ENCODE measurements around the gene CLSTN3.
"Not testable (repeated sequence)": the region's sequence is repeated elsewhere in the genome, so short reads cannot be mapped to it uniquely, and the experiment has no call there.

The CLSTN3 gene

DNA sequence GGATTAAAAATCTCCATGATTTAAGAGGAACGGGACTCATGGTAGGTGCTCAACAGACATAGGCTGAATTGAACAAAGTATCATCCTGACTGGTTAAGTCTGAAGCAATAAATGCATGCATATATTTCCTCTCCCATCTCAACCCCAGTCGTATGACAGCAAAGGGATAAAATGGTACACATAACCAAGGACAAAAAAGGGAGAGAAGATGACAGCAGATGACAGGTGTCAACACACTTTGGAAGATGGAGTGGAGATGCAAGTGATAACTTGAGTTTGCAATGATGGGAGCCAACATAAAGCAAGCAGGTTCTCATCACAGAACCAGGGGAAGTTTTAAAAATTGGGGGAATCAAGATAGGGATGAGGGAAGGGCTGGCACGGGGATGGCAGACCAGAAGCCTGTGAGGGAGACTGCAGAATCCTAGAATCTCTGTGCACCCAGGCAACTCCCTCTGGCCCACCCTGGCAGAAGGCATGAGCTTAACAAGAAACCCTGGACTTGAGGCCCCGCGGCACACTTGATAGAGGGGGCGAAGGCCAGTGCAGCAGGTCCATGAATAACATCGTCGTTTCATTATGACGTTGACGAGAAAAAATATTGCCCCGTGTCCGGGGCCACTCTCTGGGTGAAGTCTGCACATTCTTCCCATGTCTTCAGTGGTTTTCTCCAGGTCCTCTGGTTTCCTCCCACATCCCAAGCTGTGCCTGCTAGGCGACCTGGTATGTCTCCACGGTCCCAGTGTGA lies 26.2 kb upstream of the CLSTN3 start:
- TF ChIP-seq CTCF (conservative IDR thresholded peaks at IDR 0.05; ENCODE audit: low read length), result no peak
- no peak for DNase-seq (ENCODE audit: low read depth)
- no peak overlapping the region for H3K4me3 ChIP-seq (ENCODE audit: low read length)

GRCh38 chr12:7106082-7106481 lies 24.1 kb upstream of the CLSTN3 start:
- no peak for DNase-seq (ENCODE audit: low read depth)
- H3K4me3 ChIP-seq (ENCODE audit: low read length), result no peak overlapping the region
- TF ChIP-seq CTCF (conservative IDR thresholded peaks at IDR 0.05; ENCODE audit: low read length), result no peak

DNA sequence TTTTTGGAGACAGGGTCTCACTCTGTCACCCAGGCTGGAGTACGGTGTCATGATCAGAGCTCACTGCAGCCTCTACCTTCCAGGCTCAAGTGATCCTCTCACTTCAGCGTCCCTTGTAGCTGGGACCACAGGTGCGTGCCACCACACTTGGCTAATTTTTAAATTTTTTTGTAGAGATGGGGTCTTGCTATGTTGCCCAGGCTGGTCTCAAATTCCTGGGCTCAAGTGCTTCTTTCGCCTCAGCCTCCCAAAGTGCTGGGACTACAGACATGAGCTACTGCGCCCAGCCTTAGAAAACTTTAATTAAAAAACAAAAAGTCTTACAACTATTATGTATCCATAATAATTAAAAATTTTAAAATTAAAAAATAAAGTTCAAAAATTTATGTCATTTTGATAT lies 23.0 kb upstream of the CLSTN3 start:
- not testable (repeated sequence) for DNase-seq (ENCODE audit: low read depth)
- H3K4me3 ChIP-seq (ENCODE audit: low read length), result peak overlapping the region; percentile 16

DNA sequence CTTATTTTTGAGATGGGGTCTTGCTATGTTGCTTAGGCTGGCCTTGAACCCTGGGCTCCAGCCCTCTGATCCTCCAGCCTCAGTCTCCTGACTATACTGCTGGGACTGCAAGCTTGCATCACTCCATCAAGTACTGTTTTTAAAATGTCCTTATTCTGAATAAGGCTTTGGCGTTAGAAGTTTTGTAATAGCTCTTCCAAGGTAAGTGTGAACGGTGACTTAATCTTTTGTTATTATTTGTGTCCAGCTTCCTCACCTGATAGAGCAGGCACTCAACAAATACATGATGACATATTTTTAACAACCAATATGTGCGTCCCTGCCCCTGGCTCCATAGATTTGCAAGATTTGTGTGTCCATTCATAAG lies 22.6 kb upstream of the CLSTN3 start:
- peak; percentile 11 for DNase-seq (ENCODE audit: low read depth)
- peak overlapping the region; percentile 89 for H3K4me3 ChIP-seq (ENCODE audit: low read length)

DNA sequence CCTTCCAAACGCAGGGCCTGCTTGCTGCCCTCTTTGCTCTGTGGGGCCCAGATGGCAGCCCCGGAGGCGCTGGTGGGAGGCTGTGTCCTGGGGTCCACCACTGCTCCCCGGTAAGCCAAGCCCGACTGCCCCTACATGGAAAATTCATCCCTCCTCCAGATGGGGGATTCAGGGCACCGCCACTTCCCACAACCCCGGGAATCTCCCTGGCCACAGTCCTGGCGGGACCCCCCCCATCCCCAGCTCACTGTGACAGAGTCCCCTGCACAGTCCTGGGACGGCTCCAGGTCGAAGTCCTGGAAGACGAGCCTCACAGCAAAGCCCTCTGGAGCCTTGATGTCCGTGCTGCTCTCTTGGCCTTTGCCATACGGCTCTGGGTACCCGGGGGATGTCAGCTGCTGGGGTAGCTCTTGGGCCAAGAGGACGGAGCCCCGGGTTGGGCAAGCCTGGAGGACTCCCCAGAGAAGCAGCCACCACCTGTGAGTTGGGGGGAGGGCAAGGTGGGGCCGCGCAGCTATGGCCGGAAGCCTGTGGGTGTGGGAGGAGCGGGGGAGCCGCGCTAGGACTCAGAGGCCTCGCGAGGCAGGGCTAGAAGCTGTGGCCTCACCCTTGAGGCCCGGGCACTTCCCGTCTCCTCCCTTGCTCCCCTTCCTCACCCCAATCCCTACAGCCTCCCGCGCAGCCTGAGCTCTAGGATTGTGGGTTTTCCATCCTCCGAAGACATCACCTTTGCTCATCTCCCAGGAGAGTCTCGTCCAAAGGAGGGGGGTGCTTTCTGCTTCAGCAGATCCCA lies 22.0 kb upstream of the CLSTN3 start:
- no peak for TF ChIP-seq CTCF (conservative IDR thresholded peaks at IDR 0.05; ENCODE audit: low read length)
- DNase-seq (ENCODE audit: low read depth), result peak; percentile 74

More for the DNA sequence above, 22.6 kb upstream of the CLSTN3 start:
- no peak for TF ChIP-seq CTCF (conservative IDR thresholded peaks at IDR 0.05; ENCODE audit: low read length)

DNA sequence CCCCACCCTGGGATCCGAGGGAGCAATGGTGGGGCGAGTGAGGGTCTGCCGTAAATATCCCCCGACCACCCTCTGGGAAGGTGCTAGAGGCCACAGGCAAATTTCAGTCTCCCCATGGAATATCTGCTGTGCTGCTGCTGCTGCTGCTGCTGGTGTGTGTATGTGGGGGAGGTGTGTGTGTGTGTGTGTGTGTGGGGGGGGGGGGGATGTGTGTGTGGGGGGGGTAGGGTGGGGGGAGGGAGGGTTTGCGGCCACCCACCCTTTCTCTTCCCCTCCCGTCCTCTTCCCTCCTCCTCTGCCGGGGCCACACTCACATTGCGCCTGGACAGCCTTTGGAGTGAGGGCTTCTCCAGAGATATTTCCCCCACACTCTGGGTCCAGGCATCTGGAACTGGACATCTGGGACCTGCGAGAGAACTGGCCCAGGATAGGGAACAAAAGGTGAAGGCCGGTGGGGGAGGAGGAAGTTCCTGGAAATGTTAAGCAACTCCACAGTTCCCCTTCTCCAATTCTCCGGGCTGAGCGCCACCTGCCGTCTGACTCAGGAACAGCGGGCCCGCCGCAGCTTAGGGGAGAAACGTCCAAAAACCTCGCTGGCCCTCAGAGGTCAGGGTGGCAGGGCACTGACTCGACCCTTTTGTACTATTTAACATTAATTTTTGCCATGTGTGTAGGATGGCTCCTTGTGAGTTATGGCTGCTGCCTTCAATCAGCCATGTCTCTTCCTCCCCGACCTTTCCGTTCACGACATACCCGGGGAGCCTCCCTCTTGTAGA lies 21.2 kb upstream of the CLSTN3 start, which contains the start of gene C1RL:
TSS of gene C1RL (minus strand) at position 419 of the 776 bp plus-strand sequence. CDS start at position 385, 34 bp downstream.
- H3K4me3 ChIP-seq (ENCODE audit: low read length), result peak within 1 kb of the TSS; percentile 89
- peak; percentile 86 for DNase-seq (ENCODE audit: low read depth)
- TF ChIP-seq CTCF (conservative IDR thresholded peaks at IDR 0.05; ENCODE audit: low read length), result peak; percentile 93

More for the DNA sequence above, 22.0 kb upstream of the CLSTN3 start:
- peak overlapping the region; percentile 89 for H3K4me3 ChIP-seq (ENCODE audit: low read length)

- no peak for TF ChIP-seq CTCF (conservative IDR thresholded peaks at IDR 0.05; ENCODE audit: low read length)
- peak overlapping the region; percentile 89 for H3K4me3 ChIP-seq (ENCODE audit: low read length)
- DNase-seq (ENCODE audit: low read depth), result no peak
These were observed 20.6 kb upstream of the CLSTN3 start for GRCh38 chr12:7109572-7109920.

Measured in AG10803 (cell line).